DMS79 (cell line): ENCODE measurements around the gene TCEA2.
"Not testable (repeated sequence)": the region's sequence is repeated elsewhere in the genome, so short reads cannot be mapped to it uniquely, and the experiment has no call there.

Experiments
- DNase-seq: peaks from one replicate; lab custom pipeline; 2025; lab: John Stamatoyannopoulos, UW

The TCEA2 gene

DNA sequence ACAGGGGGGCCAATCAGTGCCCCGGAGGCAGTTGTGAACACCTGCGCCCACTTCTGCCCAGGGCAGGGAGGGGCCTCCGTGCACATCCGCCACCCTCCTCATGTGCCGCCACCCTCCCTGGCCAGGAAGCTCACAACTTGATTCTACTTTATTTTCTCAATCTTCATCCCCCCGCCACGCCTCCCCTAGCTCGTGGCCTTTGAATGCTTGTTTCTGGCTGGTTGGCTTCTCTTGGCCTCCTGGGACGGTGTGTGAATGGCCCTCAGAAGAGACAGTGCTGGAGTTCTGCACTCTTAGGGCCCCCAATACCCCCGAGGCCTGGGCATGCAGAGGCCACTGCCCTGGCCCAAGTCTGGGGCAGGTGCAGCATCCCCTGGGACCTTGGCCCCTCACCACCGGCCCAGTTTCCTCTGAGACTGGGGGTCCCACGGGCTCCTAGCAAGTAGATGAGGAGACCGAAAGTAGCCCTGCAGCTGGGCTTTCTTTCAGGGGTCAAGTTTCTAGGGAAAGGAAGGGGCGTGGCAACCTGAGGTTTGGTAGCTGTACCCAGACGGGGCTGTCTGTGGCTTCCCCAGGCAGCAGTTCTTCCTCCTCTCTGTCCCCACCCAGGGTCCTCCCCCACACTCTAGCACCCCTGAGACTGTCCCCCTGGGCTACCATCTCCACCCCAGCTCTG is 15.0 kb downstream of the TCEA2 start:
- DNase-seq, result peak; percentile 65

DNA sequence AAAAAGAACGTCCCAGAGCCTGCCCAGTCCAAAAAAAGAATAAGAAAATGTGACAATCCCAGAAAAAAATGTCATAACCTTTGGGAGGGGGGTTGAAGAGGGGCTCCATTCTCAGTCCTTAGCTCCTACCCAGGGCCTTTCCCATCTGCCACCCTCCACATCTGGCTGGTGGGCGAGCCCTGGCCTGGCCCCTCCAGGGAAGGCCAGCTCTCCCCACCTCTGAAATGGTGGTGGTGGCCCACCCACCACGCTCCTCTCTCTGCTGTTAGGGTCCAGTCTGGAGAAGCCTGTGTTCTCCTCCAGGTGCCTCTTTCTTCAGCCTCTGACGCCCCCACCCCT is 15.9 kb downstream of the TCEA2 start:
- DNase-seq, result no peak

DNA sequence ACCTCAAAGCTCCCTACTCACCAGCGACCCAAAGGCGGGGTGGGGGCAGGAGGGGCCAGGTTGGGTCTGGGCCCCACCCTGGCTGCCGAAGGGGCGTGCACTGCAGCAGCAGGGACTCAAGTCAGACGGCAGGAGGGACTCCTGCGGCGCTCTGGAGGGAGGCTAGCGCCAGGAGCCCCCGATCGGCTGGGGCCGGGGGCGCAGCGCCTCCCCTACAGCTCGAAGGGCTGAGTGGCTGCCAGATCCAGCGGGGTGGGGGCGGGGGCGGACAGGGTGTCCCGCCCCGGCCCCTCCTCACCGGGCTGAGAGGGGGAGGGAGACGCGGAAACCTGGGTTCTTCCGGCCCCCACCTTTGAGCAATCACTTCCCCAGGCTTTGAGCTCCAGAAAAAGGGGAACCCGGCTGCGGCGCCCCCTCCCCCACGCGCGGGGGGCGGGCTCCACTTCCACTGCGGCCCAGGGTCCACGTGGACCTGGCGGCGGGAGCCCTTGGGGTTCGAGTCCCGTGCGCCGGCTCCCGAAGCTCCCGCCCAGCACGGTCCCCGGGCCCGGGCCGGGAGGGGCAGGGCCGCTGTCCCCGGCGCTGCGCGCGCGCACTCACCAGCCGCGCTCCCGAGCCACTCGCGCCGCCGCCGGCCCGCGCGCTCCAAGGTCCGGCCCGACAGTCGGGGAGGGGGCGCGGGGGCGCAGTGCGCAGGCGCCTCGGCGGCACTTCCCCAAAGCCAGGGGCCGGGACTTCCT is 16.4 kb downstream of the TCEA2 start, which contains the start of gene RGS19:
RGS19 (minus strand) TSS at position 246 of the 740 bp plus-strand sequence. CDS start 2,632 bp downstream, outside the sequence.
- peak; percentile 47 for DNase-seq

DNA sequence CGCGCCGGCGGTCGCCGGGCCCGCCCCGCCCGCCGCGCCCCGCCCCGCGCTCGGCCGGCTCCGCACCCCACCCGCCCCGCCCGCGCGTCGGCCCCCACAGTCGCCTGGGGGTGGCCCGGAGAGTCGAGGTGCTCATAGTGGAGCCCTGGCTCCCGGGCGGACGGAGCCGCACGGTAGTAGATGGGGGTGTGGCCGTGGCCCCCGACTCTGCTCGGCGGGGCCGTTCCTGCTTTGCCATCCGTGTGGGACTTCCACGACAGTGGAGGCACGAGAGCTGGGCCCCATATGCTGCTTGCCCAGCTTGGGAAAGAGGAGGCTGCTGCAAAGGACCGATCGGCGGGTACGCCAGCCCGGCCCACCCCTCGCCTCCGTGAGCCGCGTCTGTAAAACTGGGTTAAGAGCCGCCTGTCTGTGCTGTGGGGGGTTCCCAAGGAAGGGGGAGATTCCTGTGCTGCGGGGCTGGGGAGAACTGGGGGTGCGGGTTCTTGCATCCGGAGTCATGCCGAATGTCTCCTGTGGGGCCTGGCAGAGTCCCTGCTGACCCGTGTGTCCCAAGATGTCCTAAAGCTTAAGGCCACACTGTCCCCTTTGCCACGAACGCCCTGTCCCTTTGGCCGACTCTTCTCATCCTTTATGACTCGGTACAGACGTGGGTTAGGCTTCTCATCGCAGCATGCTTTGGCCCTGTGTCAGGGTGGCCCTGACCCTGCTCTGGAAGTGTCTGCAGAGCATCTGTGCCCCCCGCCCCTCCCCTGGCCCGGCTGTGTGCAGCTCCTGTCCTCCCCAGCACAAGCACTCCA is 17.2 kb downstream of the TCEA2 start, which contains the start of gene OPRL1:
OPRL1 (plus strand) TSS at position 70 of the 800 bp plus-strand sequence. CDS start 12,639 bp downstream, outside the sequence.
- no peak for DNase-seq

DNA sequence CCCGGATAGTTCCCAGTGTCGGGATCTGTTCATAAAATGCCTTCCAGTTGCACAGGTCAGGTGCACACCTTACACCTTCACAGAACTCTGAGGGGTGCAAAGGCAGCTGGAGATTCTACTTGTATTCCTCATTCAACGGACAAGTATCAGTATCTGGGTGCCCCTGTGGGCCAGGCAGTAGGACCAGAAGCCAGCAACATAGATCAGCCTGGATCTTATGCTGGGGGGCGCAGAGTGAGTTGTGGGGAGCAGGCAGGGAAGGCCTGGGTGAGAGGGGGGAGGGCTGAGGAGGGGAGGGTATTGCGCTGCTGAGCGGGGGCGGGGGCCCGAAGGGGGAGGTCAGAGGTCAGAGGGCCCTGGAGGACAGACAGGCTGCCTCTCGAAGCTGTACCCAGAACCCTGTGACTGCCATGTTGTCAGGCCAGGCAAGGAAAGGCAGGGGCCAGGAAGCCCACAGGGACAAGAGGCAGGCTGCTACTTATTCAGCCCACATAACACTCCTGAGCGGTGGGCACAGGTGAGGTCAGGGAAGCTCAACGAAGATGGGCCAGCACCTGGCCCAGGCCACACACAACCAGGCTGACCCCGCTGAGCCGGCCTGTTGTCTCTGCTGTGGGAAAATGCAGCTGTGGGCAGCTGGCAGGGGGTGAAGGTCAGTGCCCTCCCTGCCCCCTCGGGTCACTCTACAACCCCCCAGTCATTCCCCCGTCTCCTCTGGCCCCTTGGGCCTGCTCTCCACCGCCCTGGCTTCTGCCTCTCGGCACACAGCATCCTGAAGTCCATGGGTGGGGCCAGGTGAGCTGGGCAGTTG is 18.0 kb downstream of the TCEA2 start:
- no peak for DNase-seq

DNA sequence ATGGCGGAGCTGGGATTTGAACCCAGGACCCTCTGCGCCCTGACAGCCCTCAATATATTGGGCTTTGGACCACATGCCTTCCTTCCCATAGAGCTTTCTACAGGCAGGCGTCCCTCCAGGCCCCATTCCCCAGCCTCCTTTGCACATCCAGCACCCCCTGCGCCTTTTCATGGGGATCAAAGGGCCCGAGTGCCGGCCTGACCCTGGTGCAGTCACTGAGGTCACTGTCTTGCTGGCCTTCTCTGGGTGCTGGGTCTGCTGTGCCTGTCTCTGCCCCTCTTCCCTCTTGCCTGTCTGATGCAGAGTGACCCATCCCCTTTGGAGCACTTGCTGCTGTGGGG is 18.6 kb downstream of the TCEA2 start:
- DNase-seq, result no peak

DNA sequence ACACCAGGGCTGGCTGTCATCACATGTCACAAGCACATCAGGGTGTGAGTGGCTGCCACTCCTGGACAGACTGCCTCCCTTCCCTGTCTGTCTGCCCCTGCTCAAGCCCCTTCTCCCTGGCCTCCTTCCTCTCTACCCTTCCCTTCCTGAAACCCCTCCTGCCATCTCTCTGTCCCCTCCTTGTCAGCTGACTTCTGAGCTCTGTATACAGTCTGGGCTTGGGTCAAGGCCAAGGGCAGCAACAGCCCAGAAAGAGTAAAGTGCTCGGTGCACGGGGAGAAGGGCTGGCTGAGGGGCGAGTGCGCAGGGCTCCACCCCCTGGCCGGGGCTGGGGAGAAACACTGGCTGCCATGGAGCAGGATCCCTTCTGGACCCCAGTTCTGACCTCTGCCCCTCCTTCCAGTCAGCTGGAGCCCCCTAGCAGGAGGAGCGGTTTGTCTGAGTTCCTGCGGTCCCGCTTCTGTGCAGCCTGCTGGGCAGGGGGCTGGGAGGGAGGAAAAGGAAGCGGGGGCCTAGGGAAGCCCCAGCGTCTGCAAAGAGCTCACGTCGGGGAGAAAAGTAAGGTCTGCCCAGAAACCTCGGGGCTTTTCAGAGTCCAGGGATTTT is 19.2 kb downstream of the TCEA2 start:
- no peak for DNase-seq

DNA sequence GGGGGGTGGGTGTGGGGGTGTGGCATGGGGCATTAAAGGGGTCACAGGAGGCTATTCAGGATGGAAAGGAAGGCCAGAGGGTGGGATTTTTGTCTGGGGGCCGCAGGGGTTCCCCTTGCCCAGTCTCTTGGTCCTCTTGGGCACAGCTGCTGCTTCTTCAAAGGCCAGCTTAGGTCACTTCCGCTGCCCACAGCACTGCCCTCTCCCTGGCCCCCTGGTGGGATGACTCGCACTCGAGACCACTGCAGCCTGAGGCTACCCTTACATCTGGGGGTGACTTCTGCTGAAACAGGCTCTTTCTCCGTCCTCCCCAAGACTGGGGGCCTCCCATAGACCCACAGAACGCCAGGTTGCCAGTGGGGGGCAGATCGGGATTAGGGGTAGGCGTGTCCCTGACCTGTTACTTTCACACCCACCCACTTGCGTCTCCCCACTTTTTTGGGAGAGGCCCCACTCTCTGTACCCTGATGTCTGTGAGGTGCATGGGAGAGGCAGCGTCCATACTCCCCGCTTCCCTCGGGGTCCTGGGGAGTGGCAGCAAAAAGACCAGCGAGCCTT is 19.9 kb downstream of the TCEA2 start:
- no peak for DNase-seq

DNA sequence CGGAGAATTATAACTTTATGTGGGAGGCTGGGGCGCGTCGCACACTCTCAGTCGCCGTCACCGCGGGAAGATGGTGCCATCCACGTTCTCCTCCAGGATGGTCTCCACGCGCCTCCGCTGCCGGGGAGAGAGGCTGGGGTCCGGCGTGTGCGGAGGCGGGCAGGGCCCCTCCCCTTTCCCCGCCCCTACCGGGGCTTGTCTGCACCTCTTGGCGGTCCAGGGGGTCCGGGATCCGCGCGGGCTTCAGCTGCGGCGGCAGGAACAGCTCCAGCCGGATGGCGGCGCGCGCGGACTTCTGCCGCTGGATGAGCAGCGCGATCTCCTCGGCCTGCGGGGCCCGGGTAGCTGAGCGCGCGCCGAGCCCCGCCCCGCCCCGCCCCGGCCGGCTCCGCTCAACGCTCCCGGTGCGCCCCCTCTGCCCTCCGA is 20.4 kb downstream of the TCEA2 start:
- DNase-seq, result peak; percentile 54

DNA sequence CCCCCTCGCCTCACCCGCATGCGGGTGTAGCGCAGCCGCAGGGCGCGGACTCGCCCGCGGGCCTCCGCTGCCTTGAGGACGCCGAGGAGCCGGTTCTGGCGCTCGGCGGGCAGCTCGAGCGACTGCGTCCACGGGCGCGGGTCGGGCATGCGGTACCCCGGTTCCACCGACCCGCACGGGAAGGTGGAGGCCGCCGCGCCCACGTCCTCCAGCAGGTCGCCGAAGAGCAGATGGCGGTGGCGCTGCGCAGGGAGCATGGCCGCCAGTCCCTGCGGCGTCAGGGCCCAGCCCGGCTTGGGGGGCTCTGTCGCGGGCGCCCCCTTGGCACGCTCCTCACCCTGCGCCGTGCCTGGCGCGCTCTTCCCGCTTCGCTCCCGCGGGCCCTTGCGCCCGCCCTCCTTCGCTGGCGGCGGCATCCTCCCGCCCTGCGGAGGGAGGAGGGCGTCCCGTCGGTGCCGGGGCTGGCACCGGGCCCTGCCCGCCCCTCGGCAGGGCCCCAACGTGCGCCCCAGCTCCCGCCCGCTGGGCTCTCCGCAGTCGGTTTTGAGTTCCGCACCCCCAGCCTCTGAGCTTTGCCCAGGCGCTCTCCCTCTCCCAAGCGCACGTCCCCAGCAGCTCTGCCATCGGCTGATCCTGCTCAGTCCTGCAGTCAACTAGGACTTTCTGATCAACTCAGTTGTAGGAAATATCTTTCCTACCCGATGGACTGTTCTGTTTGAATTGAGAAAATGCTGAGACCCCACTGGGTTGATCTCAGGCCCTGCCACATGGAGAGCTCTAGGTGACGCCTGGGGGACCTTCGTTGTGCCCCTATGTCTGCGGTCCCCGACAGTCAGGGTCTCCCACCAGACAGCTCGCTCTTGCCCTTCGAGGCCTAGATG is 21.0 kb downstream of the TCEA2 start, which contains the start of gene LKAAEAR1:
LKAAEAR1 (minus strand) TSS at position 595 of the 881 bp plus-strand sequence; CDS start at position 416, 179 bp downstream.
- DNase-seq, result peak; percentile 46

DNA sequence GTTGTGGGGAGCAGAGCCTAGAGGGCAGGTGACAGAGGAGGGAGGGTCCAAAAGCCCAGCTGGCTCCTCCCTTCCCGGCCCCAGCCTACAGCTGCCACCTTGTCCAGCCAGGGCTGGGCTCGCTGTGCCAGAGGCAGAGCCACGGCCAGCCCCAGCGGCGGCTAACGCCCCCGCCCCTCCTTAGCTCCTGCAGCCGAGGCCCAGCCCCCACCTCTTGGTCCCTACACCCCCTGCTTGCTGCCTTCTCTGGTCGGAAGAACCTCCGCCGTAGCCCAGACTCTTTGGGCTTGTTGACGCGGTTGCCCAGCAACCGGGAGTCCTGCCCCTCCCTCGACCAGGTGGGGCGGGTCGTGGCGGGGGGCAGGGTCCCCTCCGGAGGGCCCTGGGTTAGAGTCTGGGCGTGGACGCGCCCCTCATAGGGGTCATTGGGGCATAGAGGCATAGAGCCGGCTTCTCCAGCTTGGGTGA is 21.7 kb downstream of the TCEA2 start:
- DNase-seq, result peak; percentile 30

DNA sequence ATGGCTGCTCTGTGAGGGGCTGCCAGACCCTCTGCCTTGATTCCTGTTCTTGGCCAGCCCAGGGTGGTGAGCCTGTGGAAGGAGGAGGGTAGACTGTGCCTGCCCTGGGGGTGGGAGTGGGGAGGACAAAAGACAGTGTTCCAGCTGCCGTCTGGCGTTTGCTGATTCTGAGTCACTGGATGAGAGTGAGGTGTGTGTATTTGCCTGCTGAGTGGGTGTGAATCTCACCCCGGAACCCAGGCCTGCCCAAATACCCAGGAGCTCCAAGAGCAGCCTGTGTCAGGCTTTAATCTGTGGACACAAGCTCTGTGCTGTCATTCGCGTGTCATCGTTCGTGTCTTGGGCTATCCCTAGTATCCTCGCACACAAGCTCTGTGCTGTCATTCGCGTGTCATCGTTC is 23.8 kb downstream of the TCEA2 start:
- no peak for DNase-seq

DNA sequence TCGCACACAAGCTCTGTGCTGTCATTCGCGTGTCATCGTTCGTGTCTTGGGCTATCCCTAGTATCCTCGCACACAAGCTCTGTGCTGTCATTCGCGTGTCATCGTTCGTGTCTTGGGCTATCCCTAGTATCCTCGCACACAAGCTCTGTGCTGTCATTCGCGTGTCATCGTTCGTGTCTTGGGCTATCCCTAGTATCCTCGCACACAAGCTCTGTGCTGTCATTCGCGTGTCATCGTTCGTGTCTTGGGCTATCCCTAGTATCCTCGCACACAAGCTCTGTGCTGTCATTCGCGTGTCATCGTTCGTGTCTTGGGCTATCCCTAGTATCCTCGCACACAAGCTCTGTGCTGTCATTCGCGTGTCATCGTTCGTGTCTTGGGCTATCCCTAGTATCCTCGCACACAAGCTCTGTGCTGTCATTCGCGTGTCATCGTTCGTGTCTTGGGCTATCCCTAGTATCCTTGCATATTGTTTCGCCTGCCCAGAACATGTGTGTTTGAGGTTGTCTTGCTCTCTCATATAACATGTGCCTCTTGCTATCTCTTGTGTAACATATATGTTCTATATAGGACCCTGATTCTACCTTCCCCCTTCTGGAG is 24.3 kb downstream of the TCEA2 start:
- not testable (repeated sequence) for DNase-seq

DNA sequence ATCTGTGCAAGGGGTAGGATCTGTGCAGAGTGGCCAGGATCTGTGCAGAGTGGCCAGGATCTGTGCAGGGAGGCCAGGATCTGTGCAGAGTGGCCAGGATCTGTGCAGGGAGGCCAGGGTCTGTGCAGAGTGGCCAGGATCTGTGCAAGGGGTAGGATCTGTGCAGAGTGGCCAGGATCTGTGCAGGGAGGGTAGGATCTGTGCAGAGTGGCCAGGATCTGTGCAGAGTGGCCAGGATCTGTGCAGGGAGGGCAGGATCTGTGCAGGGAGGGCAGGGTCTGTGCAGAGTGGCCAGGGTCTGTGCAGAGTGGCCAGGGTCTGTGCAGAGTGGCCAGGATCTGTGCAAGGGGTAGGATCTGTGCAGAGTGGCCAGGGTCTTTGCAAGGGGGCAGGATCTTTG is 25.6 kb downstream of the TCEA2 start:
- not testable (repeated sequence) for DNase-seq

DNA sequence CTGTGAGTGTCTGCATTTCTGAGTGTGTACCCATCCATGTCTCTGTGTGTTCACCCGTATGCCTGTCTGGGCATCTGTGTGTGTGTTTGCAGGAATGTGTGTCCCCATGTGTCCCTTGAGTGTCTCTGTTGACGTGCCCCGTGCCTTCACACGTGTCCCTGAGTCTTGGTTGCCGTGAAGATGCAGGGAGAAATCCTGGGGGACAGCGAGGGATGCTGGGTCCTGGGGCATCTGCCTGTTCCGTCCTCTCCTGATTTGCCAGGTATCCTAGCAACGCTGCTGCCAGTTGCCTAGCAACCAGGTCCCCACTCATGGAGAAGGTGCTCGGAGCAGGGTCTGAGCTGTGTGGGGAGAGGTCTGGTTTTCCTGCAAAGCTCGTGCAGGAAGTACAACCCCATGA is 27.2 kb downstream of the TCEA2 start:
- DNase-seq, result peak; percentile 33

DNA sequence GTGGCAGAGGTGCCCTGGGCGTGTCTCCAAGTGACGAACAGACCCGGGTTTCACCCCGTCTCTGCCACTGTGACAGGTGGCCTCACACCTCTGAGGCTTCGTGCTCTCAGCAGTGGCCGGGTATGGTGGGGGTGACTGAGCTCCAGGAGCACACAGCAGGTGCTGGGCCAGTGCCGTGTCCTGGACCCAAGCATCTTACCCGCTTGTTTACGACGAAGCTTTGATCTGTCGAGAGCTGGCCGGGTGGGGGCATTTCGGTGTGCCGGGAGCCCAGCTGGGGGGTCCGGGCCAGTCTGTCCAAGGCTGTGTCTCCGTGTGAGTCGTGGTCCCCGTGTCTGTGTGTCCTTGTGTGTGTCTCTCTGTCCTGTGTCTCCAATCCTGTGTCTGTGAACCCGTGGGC is 28.3 kb downstream of the TCEA2 start:
- DNase-seq, result no peak

DNA sequence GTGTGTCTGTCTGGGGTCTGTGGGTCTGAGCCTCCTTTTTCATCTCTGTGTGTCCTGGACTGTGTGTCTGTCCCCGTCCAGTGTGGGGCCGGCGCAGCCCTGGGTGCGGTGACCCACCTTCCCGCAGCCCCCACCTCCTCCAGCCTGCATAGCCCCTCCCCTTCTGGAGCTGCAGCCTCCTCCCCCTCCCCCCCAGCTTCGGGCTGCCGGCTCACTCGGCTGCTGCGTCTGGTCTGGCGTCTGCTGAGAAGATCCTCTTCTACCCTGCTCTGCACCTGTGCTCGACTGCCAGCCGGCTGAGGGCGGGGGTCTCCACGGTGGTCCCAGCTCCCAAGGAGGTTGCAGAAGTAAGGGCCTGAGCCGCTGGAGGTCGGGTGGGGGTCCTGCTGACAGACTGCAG is 28.8 kb downstream of the TCEA2 start:
- DNase-seq, result no peak

DNA sequence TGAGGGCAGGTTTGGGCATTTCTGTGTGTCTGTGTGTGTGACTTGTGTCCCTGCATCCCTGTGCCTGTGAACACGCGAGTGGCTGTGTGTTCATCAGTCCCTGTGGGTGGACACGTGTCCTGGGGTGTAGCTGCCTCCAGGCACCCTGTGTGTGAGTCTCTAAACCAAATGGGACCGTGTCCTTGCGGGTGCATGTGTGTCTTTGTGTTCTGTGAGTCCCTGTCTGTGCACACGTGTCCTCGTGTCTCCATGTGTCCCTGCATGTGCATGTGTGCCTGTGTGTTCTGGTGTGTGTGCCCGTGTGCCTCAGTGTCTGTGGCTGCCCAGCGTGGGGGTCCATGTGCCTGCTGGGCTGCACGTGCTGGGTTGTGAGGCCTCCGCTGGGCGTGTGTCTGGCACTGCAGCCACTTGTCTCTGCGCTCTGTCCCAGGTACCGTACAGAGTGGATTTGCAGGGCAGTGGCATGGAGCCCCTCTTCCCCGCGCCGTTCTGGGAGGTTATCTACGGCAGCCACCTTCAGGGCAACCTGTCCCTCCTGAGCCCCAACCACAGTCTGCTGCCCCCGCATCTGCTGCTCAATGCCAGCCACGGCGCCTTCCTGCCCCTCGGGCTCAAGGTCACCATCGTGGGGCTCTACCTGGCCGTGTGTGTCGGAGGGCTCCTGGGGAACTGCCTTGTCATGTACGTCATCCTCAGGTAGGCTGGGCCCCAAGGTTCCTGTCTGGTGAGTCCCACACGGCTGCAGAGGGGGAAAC is 29.4 kb downstream of the TCEA2 start:
- no peak for DNase-seq
